IMR-90 (cell line): ENCODE results near the gene ASB5. TPM values are rescaled to one million over a fixed set of nuclear protein-coding genes. Genes with fewer than 3 reads are reported as not detected.

Experiments
- ATAC-seq: fragments of 200-7000 bp; cut with Tn5 transposase; 2 replicates; pipeline ENCODE4 v1.9.1; 2020; ENCODE audit warnings: low read depth, mild to moderate bottlenecking, moderate library complexity
- BruUV-seq: library from RNA; stranded (reverse); fragments of 400-500 nt; replicated peaks from 2 replicates; lab custom pipeline; 2021; lab: Mats Ljungman, UMichigan
- CTCF ChIA-PET: fragments of 300-600 bp; formaldehyde crosslinking; extraction: SDS; loops from one replicate; lab custom pipeline; 2021; ENCODE audit warnings: antibody characterized with exemption; lab: Yijun Ruan, JAX
- POLR2A ChIA-PET: fragments of 300-600 bp; sonication (Branson Sonifier 250); formaldehyde crosslinking; loops from one replicate; lab custom pipeline; 2022; ENCODE audit warnings: antibody characterized with exemption; ENCODE audit not compliant: unreplicated experiment; lab: Charles Lee
- DNase-seq: peaks from one replicate; pipeline ENCODE4 v3.0.0; 2013
- H2AFZ ChIP-seq: replicated peaks from 2 replicates; pipeline ENCODE3; 2013; ENCODE audit warnings: low read length, mild to moderate bottlenecking; ENCODE audit not compliant: poor library complexity
- H2AK5ac ChIP-seq: 2 replicates; pipeline ENCODE4 v1.6.1; 2013; ENCODE audit warnings: low read depth, low read length, inconsistent platforms
- H2AK9ac ChIP-seq: replicated peaks from 2 replicates; pipeline ENCODE3; 2013; ENCODE audit warnings: mild to moderate bottlenecking, low read depth, low read length, moderate library complexity; ENCODE audit not compliant: poor library complexity
- H2BK120ac ChIP-seq: 2 replicates; pipeline ENCODE4 v1.6.1; 2013; ENCODE audit warnings: low read depth, low read length, inconsistent platforms
- H2BK15ac ChIP-seq: 3 replicates; pipeline ENCODE4 v1.6.1; 2013; ENCODE audit warnings: low read depth, low read length, inconsistent platforms
- H2BK20ac ChIP-seq: 2 replicates; pipeline ENCODE4 v1.6.1; 2013; ENCODE audit warnings: low read depth, mild to moderate bottlenecking, inconsistent platforms, low read length, moderate library complexity
- H2BK5ac ChIP-seq: 2 replicates; pipeline ENCODE4 v1.6.1; 2013; ENCODE audit warnings: mild to moderate bottlenecking, low read depth, low read length, inconsistent platforms; ENCODE audit not compliant: poor library complexity, severe bottlenecking
- H3K14ac ChIP-seq: replicated peaks from 2 replicates; pipeline ENCODE4 v1.6.1; 2013; ENCODE audit warnings: low read depth, low read length, inconsistent platforms
- H3K18ac ChIP-seq: 2 replicates; pipeline ENCODE4 v1.6.1; 2013; ENCODE audit warnings: low read depth, low read length, control low read depth
- H3K23ac ChIP-seq: 2 replicates; pipeline ENCODE4 v1.6.1; 2013; ENCODE audit warnings: low read depth, low read length, inconsistent platforms
- H3K27ac ChIP-seq: 2 replicates; pipeline ENCODE4 v1.5.1; 2013; ENCODE audit warnings: mild to moderate bottlenecking, control low read depth, low read length; ENCODE audit not compliant: insufficient read depth
- H3K27me3 ChIP-seq: 2 replicates; pipeline ENCODE4 v1.6.1; 2013; ENCODE audit warnings: low read length; ENCODE audit not compliant: control insufficient read depth, insufficient read depth
- H3K36me3 ChIP-seq: 2 replicates; pipeline ENCODE4 v1.6.1; 2013; ENCODE audit warnings: low read length, mixed read lengths; ENCODE audit not compliant: control insufficient read depth, insufficient read depth
- H3K4ac ChIP-seq: 2 replicates; pipeline ENCODE4 v1.6.1; 2013; ENCODE audit warnings: low read depth, low read length, inconsistent platforms
- H3K4me1 ChIP-seq: 2 replicates; pipeline ENCODE4 v1.6.1; 2013; ENCODE audit warnings: low read length, mixed read lengths; ENCODE audit not compliant: control insufficient read depth, insufficient read depth
- H3K4me2 ChIP-seq: 2 replicates; pipeline ENCODE4 v1.6.1; 2013; ENCODE audit warnings: low read depth, mild to moderate bottlenecking, control low read depth, low read length, moderate library complexity
- H3K4me3 ChIP-seq: 2 replicates; pipeline ENCODE4 v1.5.1; 2013; ENCODE audit warnings: low read depth, mild to moderate bottlenecking, control low read depth, low read length, moderate library complexity; ENCODE audit not compliant: insufficient read depth
- H3K56ac ChIP-seq: 2 replicates; pipeline ENCODE4 v1.6.1; 2013; ENCODE audit warnings: low read length, inconsistent platforms; ENCODE audit not compliant: insufficient read depth; ENCODE audit errors: extremely low read depth
- H3K79me1 ChIP-seq, 2 experiments: 2 replicates each; pipeline ENCODE4 v1.6.1; 2013; ENCODE audit warnings: low read length in 2 of 2, inconsistent platforms in 1 of 2, low read depth in 1 of 2
- H3K9ac ChIP-seq: 2 replicates; pipeline ENCODE4 v1.6.1; 2013; ENCODE audit warnings: low read depth, low read length, control low read depth
- H3K9me1 ChIP-seq: 2 replicates; pipeline ENCODE4 v1.6.1; 2013; ENCODE audit warnings: low read length, inconsistent platforms; ENCODE audit not compliant: insufficient read depth
- H3K9me3 ChIP-seq: 2 replicates; pipeline ENCODE4 v1.6.1; 2013; ENCODE audit warnings: low read length; ENCODE audit not compliant: control insufficient read depth, insufficient read depth
- H4K20me1 ChIP-seq: 2 replicates; pipeline ENCODE4 v1.6.1; 2013; ENCODE audit warnings: low read length, inconsistent platforms; ENCODE audit not compliant: insufficient read depth
- H4K5ac ChIP-seq: 2 replicates; pipeline ENCODE4 v1.6.1; 2013; ENCODE audit warnings: mild to moderate bottlenecking, low read depth, low read length, control low read depth
- H4K8ac ChIP-seq, 2 experiments: 2 replicates each; pipeline ENCODE4 v1.6.1; 2013; ENCODE audit warnings: low read depth in 2 of 2, low read length in 2 of 2, control low read depth in 1 of 2, inconsistent platforms in 1 of 2
- H4K91ac ChIP-seq: 2 replicates; pipeline ENCODE4 v1.6.1; 2013; ENCODE audit warnings: low read depth, low read length, inconsistent platforms; ENCODE audit not compliant: insufficient read depth
- MAZ ChIP-seq: IDR thresholded peaks from 2 replicates; pipeline ENCODE4 v1.6.1; 2012; ENCODE audit warnings: low read depth, mild to moderate bottlenecking, low read length, improper control_type of control experiment, moderate library complexity, borderline replicate concordance
- MXI1 ChIP-seq: IDR thresholded peaks from 2 replicates; pipeline ENCODE4 v1.6.1; 2012; ENCODE audit warnings: low read depth, mild to moderate bottlenecking, low read length, moderate library complexity, borderline replicate concordance
- POLR2A ChIP-seq: IDR thresholded peaks from 2 replicates; pipeline ENCODE4 v1.6.1; 2012; ENCODE audit warnings: mild to moderate bottlenecking, low read depth, low read length
- RAD21 ChIP-seq: IDR thresholded peaks from 2 replicates; pipeline ENCODE4 v1.6.1; 2012; ENCODE audit warnings: low read length, improper control_type of control experiment
- WGBS, 2 experiments: methylation state at CpG; one replicate each; pipeline versions ENCODE4 v1.1.5 to v1.1.7; 2013; ENCODE audit warnings: missing lambda C conversion rate in 2 of 2; ENCODE audit not compliant: insufficient read length in 1 of 2; ENCODE audit errors: extremely low coverage in 2 of 2; 5-methylcytosine and 5-hydroxymethylcytosine counted together
- dilution Hi-C: fragments of 300-500 bp; cut with HindIII; formaldehyde crosslinking; loops from one replicate; pipeline ENCODE4 v1.14.3; 2018; ENCODE audit warnings: low sequenced_read_pairs; ENCODE audit not compliant: unreplicated experiment
- in situ Hi-C: fragments of 300-500 bp; cut with MboI; formaldehyde crosslinking; loops from 3 replicates; pipeline ENCODE4 v1.14.3; 2019; ENCODE audit warnings: low sequenced_read_pairs, inconsistent platforms, mixed read lengths
- intact Hi-C: fragments of 100-400 bp; cut with micrococcal nuclease; formaldehyde crosslinking; loops from 2 replicates; pipeline ENCODE4 v1.10.0; 2022
- polyA plus RNA-seq, 3 experiments: library from polyadenylated mRNA; depleted of rRNA; stranded (reverse); fragments of >200 nt; gene quantifications; 2 replicates each; pipeline ENCODE4 v1.2.3, GENCODE V29; 2012; ENCODE audit warnings: low replicate concordance in 1 of 3
- total RNA-seq: library from RNA; depleted of rRNA; stranded (reverse); fragments of >200 nt; gene quantifications from 2 replicates; pipeline ENCODE4 v1.2.3, GENCODE V29; 2012
- TF ChIP-seq, protein P1 (sequence below): fragments of 150-350 bp; IDR thresholded peaks from 2 replicates; pipeline ENCODE4 v1.6.1; 2017; ENCODE audit warnings: mild to moderate bottlenecking, antibody characterized with exemption, low read length, low read depth

Gene ASB5
- total and polyA plus RNA-seq, 2 of the 4 experiments (the other 2 are of a cell fraction), result 0.18 to 0.21 TPM

DNA sequence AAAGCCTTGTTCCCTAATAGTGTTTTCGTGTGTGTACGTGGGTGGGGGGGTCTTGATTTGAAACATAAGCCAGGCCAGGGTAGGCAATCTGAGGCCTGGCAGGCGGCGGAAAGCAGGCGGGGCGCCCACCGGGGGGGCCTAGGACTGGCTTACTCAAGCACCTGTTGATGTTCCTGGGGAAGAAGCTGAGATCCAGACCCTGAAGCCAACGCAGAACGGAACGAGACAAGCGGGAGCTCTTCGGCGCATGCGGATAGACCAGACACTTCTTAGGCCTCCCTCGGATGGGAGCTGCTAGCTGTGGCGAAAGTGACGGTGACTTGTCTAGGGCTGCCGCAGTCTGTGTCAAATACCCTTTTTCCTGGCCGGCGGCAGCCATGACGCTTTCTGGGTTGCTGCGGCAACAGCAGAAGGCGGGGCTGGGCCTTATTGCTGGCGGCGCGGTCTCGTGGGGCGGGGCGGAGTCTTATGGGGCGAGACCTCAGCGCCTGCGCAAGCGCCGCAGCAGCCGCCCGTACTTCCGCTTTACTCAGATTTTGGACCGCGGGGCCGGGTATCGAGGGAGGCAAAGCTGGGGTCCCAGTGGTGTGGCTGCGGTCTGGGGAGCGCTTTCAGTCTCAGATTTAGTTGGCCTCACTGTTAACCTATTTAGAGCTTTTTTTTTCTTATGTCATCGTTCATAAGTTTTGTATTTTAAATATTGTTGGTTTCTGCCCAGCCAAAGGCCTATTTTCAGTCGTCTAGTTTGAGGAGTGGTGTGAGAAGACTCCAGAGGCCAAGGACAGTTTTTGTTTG lies 73.6 kb downstream of the ASB5 start, which contains the start of gene SPATA4:
SPATA4 (minus strand) TSS at position 402 of the 795 bp plus-strand sequence; CDS start at position 379, 23 bp downstream.
- ATAC-seq, result peak; percentile 97
- H3K4me3 ChIP-seq, result peak within 1 kb of the TSS; percentile 58
- WGBS, 2 experiments, result 1% methylated on average over 19 of the region's 45 CpGs; no CpG with 5 or more reads in 1 of the 2 experiments
- H2AK9ac ChIP-seq, result peak within 1 kb of the TSS; percentile 89
- H3K4ac ChIP-seq, result peak within 1 kb of the TSS; percentile 91
- H3K27me3 ChIP-seq, result no peaks in the 10 kb centered on the region
- peak within 1 kb of the TSS; percentile 94 for H3K4me2 ChIP-seq
- H2BK20ac ChIP-seq, result peak within 1 kb of the TSS; percentile 79
- H3K18ac ChIP-seq, result peak within 1 kb of the TSS; percentile 82
- 0 out of 2 replicates have a peak within 1 kb of the TSS, but pooled peaks have one; percentile 43 for H2AK5ac ChIP-seq
- BruUV-seq, result no TSS peak
- H4K20me1 ChIP-seq, result no peaks in the 10 kb centered on the region
- dilution Hi-C loops, result no loop called here
- peak within 1 kb of the TSS; percentile 91 for H3K56ac ChIP-seq
- H3K9me3 ChIP-seq, result no peaks in the 10 kb centered on the region
- no peaks in the 10 kb centered on the region for H3K79me1 ChIP-seq
- TF ChIP-seq RAD21, result no peak
- TF ChIP-seq, protein P1, sequence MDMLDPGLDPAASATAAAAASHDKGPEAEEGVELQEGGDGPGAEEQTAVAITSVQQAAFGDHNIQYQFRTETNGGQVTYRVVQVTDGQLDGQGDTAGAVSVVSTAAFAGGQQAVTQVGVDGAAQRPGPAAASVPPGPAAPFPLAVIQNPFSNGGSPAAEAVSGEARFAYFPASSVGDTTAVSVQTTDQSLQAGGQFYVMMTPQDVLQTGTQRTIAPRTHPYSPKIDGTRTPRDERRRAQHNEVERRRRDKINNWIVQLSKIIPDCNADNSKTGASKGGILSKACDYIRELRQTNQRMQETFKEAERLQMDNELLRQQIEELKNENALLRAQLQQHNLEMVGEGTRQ, result peak; percentile 66; the same call in 1 of the 2 replicates
- peak; percentile 72; the same call in 1 of the 2 replicates for TF ChIP-seq MAZ
- TF ChIP-seq POLR2A, result peak; percentile 81
- TF ChIP-seq MXI1, result peak; percentile 81; the same call in 1 of the 2 replicates
- peak within 1 kb of the TSS; percentile 56; the same call in 1 of the 2 replicates for H2BK120ac ChIP-seq
- peak within 1 kb of the TSS; percentile 99 for H2AFZ ChIP-seq
- H3K4me1 ChIP-seq, result peaks cover 7% of the 10 kb centered on the region
- H3K9me1 ChIP-seq, result no peaks in the 10 kb centered on the region
- POLR2A ChIA-PET, result interaction anchor here (0.6 kb wide), 1 partner anchor 642 kb away, joined by 3 read pairs; no protein-coding TSS in a partner anchor
- H2BK5ac ChIP-seq, result peak within 1 kb of the TSS; percentile 92
- peak within 1 kb of the TSS; percentile 72 for H4K91ac ChIP-seq
- no peaks in the 10 kb centered on the region for H3K36me3 ChIP-seq
- peak within 1 kb of the TSS; percentile 95 for H4K5ac ChIP-seq
- H3K9ac ChIP-seq, result peak within 1 kb of the TSS; percentile 83
- H3K23ac ChIP-seq, result peak within 1 kb of the TSS; percentile 97
- H4K8ac ChIP-seq, result peak within 1 kb of the TSS; percentile 94 to 99
- peak within 1 kb of the TSS; percentile 88 for H3K27ac ChIP-seq
- peak; percentile 89 for DNase-seq
- intact Hi-C loops, result loop anchor here (1.0 to 5.0 kb wide), 3 partner anchors 42 to 123 kb away; partner anchors contain the start of gene SPCS3
- peak within 1 kb of the TSS; percentile 97 for H3K14ac ChIP-seq
- in situ Hi-C loops, result loop anchor here (10.0 kb wide), 1 partner anchor 79 kb away; no protein-coding TSS in a partner anchor
- CTCF ChIA-PET, result interaction anchor here (1.5 to 1.7 kb wide), 2 partner anchors 34 to 43 kb away, joined by 4 read pairs; no protein-coding TSS in a partner anchor
- H2BK15ac ChIP-seq, result peak within 1 kb of the TSS; percentile 90; the same call in 2 of the 3 replicates
